Keratinocyte (primary cell): ENCODE results near the gene CLEC4C. TPM values are rescaled to one million over a fixed set of nuclear protein-coding genes. Genes with fewer than 3 reads are reported as not detected.

Experiments used
- DNase-seq: peaks from one replicate; pipeline ENCODE4 v3.0.0-alpha.2; 2011; ENCODE audit warnings: low read depth, missing footprints, low spot score
- FAIRE-seq: peaks from 2 replicates; lab custom pipeline; 2011; peaks lifted over from hg19 to GRCh38; lab: Jason Lieb, UNC
- H2AFZ ChIP-seq: 2 replicates; pipeline ENCODE4 v1.6.0; 2012; ENCODE audit warnings: low read length, control low read depth, inconsistent platforms; ENCODE audit not compliant: control insufficient read depth
- H3K27ac ChIP-seq: 2 replicates; pipeline ENCODE4 v1.5.1; 2011; ENCODE audit warnings: low read length; ENCODE audit not compliant: control insufficient read depth, insufficient read depth
- H3K27me3 ChIP-seq: 3 replicates; pipeline ENCODE4 v1.6.0; 2011; ENCODE audit warnings: low read length; ENCODE audit not compliant: control insufficient read depth, insufficient read depth; ENCODE audit errors: extremely low read depth
- H3K36me3 ChIP-seq, 2 experiments: 2 replicates in 1 of 2; 3 replicates in 1 of 2; pipeline ENCODE4 v1.5.1; 2011; ENCODE audit warnings: low read length in 2 of 2, mild to moderate bottlenecking in 1 of 2; ENCODE audit not compliant: control insufficient read depth in 2 of 2, insufficient read depth in 2 of 2; ENCODE audit errors: extremely low read depth in 1 of 2
- H3K4me1 ChIP-seq: 3 replicates; pipeline ENCODE4 v1.5.1; 2011; ENCODE audit warnings: low read length; ENCODE audit not compliant: control insufficient read depth, insufficient read depth; ENCODE audit errors: extremely low read depth
- H3K4me2 ChIP-seq: 3 replicates; pipeline ENCODE4 v1.6.0; 2011; ENCODE audit warnings: low read depth, low read length; ENCODE audit not compliant: control insufficient read depth, insufficient read depth; ENCODE audit errors: extremely low read depth
- H3K4me3 ChIP-seq, 3 experiments: fragments of 200-600 bp in 1 of 3; sonication (generic) in 1 of 3; 2 replicates in 2 of 3; 3 replicates in 1 of 3; pipeline ENCODE4 v1.5.1; 2011 to 2016; ENCODE audit warnings: low read length in 3 of 3, mild to moderate bottlenecking in 3 of 3, control low read depth in 2 of 3, inconsistent platforms in 1 of 3, low read depth in 1 of 3, mixed read lengths in 1 of 3, mixed run types in 1 of 3, moderate library complexity in 1 of 3; ENCODE audit not compliant: control insufficient read depth in 2 of 3, insufficient read depth in 2 of 3; ENCODE audit errors: extremely low read depth in 1 of 3
- H3K79me2 ChIP-seq: 2 replicates; pipeline ENCODE4 v1.6.0; 2012; ENCODE audit warnings: low read length; ENCODE audit not compliant: control insufficient read depth, insufficient read depth
- H3K9ac ChIP-seq: 3 replicates; pipeline ENCODE4 v1.6.0; 2011; ENCODE audit warnings: low read length; ENCODE audit not compliant: control insufficient read depth, insufficient read depth; ENCODE audit errors: extremely low read depth
- H3K9me1 ChIP-seq: 3 replicates; pipeline ENCODE4 v1.6.0; 2011; ENCODE audit warnings: low read length; ENCODE audit not compliant: control insufficient read depth, insufficient read depth; ENCODE audit errors: extremely low read depth
- H3K9me3 ChIP-seq: 2 replicates; pipeline ENCODE4 v1.5.1; 2012; ENCODE audit warnings: low read depth, low read length; ENCODE audit not compliant: control insufficient read depth
- H4K20me1 ChIP-seq: 3 replicates; pipeline ENCODE4 v1.6.0; 2011; ENCODE audit warnings: low read length; ENCODE audit not compliant: control insufficient read depth, insufficient read depth; ENCODE audit errors: extremely low read depth
- CTCF ChIP-seq, 3 experiments: IDR thresholded peaks in 1 of 3; conservative IDR thresholded peaks in 1 of 3; optimal IDR thresholded peaks in 1 of 3; 2 replicates in 2 of 3; 3 replicates in 1 of 3; pipeline versions ENCODE3 to v1.5.1; 2011; ENCODE audit warnings: low read length in 3 of 3, mild to moderate bottlenecking in 3 of 3, moderate library complexity in 2 of 3, control low read depth in 1 of 3, inconsistent platforms in 1 of 3; ENCODE audit not compliant: insufficient read depth in 2 of 3; ENCODE audit errors: extremely low read depth in 1 of 3
- EZH2 ChIP-seq: IDR thresholded peaks from one replicate; pipeline ENCODE4 v1.6.1; 2012; ENCODE audit warnings: inconsistent platforms, mild to moderate bottlenecking, low read length, moderate library complexity
- dilution Hi-C: fragments of 300-500 bp; cut with MboI; formaldehyde crosslinking; loops from one replicate; pipeline ENCODE4 v1.7.0; 2020; ENCODE audit warnings: low sequenced_read_pairs; ENCODE audit not compliant: extremely low pct_ligation_motif_present
- polyA plus RNA-seq, 5 experiments: library from polyadenylated mRNA; depleted of rRNA in 3 of 5; stranded (reverse) in 3 of 5; stranded (forward) in 1 of 5; unstranded in 1 of 5; fragments of >200 nt; gene quantifications; 1 replicate in 1 of 5; 2 replicates in 3 of 5; 3 replicates in 1 of 5; pipeline versions ENCODE4 v1.2.1 to v1.2.3, GENCODE V29; 2011 to 2012; ENCODE audit warnings: missing spikeins in 2 of 5, low read depth in 1 of 5, low replicate concordance in 1 of 5

The CLEC4C gene
- polyA plus RNA-seq, 1 donor (not counting 4 experiments of a cell fraction or from before 2014, with no cell fraction given) = not detected

GRCh38 chr12:7723926-7724325 lies 23.2 kb downstream of the CLEC4C start:
- no peaks in the 10 kb centered on the region for H3K9me1 ChIP-seq
- no peak for TF ChIP-seq CTCF (optimal IDR thresholded peaks at IDR 0.05 in 1 of 3, IDR thresholded peaks at IDR 0.05 in 1 of 3, conservative IDR thresholded peaks at IDR 0.05 in 1 of 3; ENCODE audit: extremely low read depth in 1 of 3, insufficient read depth in 2 of 3, low read length in 3 of 3)
- no peak for TF ChIP-seq EZH2
- no peak overlapping the region for H3K27ac ChIP-seq
- H3K4me3 ChIP-seq = no peak overlapping the region
- H4K20me1 ChIP-seq = no peaks in the 10 kb centered on the region
- DNase-seq (no peak), FAIRE-seq (no peak)
- no peak overlapping the region for H2AFZ ChIP-seq
- H3K9me3 ChIP-seq = no peaks in the 10 kb centered on the region
- dilution Hi-C loops = no loop called here
- no peaks in the 10 kb centered on the region for H3K4me1 ChIP-seq
- no peak overlapping the region for H3K4me2 ChIP-seq
- no peaks in the 10 kb centered on the region for H3K79me2 ChIP-seq
- H3K27me3 ChIP-seq = no peaks in the 10 kb centered on the region
- no peak overlapping the region for H3K9ac ChIP-seq
- H3K36me3 ChIP-seq = no peaks in the 10 kb centered on the region

GRCh38 chr12:7719946-7720730 lies 27.0 kb downstream of the CLEC4C start:
- Histone ChIP-seq H4K20me1 (no peaks in the 10 kb centered on the region), H3K4me2 (no peak overlapping the region), H3K9ac (no peak overlapping the region), H3K79me2 (no peaks in the 10 kb centered on the region), H2AFZ (no peak overlapping the region), H3K27ac (no peak overlapping the region), H3K4me1 (no peaks in the 10 kb centered on the region), H3K36me3 (no peaks in the 10 kb centered on the region), H3K9me3 (no peaks in the 10 kb centered on the region), H3K9me1 (no peaks in the 10 kb centered on the region), H3K4me3 (no peak overlapping the region), H3K27me3 (no peaks in the 10 kb centered on the region)
- TF ChIP-seq EZH2 (no peak), CTCF (optimal IDR thresholded peaks at IDR 0.05 in 1 of 3, IDR thresholded peaks at IDR 0.05 in 1 of 3, conservative IDR thresholded peaks at IDR 0.05 in 1 of 3; ENCODE audit: extremely low read depth in 1 of 3, insufficient read depth in 2 of 3, low read length in 3 of 3) (no peak)
- dilution Hi-C loops = loop anchor here (5.0 kb wide), 1 partner anchor 82 kb away; no protein-coding TSS in a partner anchor
- FAIRE-seq (no peak), DNase-seq (no peak)
